HCT116 (cell line): Measurements from ENCODE around the gene LRRN2.

Source experiments
- TCF7L2 ChIP-seq: IDR thresholded peaks from 2 replicates; pipeline ENCODE4 v1.7.0; 2011; ENCODE audit warnings: borderline replicate concordance, inconsistent platforms; ENCODE audit not compliant: insufficient read depth, insufficient read length; ENCODE audit errors: extremely low read depth
- ZNF274 ChIP-seq: fragments of 200-500 bp; sonication (Bioruptor generic); IDR thresholded peaks from 2 replicates; pipeline ENCODE4 v1.6.1; 2014; ENCODE audit warnings: mild to moderate bottlenecking, low read depth, low read length, inconsistent platforms
- TF ChIP-seq, protein P1 (sequence below), 3 experiments: fragments of 200-600 bp in 1 of 3; sonication (generic) in 1 of 3; IDR thresholded peaks in 2 of 3; conservative IDR thresholded peaks in 1 of 3; 2 replicates each; pipeline ENCODE4 v1.5.1; 2012 to 2017; ENCODE audit warnings: low read depth in 2 of 3, low read length in 2 of 3, antibody characterized with exemption in 1 of 3, borderline replicate concordance in 1 of 3, control low read depth in 1 of 3, mild to moderate bottlenecking in 1 of 3, mixed read lengths in 1 of 3, mixed run types in 1 of 3, moderate library complexity in 1 of 3; ENCODE audit not compliant: insufficient read depth in 1 of 3

DNA sequence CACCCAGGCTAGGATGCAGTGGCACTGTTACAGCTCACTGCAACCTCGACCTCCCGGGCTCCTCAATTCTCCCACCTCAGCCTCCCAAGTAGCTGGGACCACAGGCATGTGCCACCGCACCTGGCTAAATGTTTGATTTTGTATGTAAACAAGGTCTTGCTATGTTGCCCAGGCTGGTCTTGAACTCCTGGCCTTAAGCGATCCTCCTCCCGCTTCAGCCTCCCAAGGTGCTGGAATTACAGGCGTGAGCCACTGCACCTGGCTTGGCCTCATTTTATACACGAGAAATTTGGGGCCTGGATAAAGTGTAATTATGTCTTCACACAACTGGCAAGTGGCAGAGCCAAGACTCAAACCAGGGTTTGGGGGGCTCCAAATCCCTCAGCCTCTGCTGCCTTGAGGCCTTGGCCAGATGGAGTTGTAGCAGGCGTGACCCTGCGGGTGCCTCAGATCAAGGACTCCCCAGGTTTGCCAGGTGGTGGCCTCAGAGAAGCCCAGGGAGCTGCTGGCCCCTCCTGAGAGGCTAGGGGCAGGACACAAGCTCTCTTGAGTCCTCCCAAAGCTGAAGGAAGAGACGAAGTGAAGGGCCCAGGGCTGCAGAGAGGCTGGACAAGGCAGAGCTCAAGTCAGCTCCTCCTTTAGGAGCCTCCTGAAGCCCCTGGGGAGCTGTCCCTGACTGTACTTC lies 107.6 kb downstream of the LRRN2 start:
- TF ChIP-seq, protein P1, sequence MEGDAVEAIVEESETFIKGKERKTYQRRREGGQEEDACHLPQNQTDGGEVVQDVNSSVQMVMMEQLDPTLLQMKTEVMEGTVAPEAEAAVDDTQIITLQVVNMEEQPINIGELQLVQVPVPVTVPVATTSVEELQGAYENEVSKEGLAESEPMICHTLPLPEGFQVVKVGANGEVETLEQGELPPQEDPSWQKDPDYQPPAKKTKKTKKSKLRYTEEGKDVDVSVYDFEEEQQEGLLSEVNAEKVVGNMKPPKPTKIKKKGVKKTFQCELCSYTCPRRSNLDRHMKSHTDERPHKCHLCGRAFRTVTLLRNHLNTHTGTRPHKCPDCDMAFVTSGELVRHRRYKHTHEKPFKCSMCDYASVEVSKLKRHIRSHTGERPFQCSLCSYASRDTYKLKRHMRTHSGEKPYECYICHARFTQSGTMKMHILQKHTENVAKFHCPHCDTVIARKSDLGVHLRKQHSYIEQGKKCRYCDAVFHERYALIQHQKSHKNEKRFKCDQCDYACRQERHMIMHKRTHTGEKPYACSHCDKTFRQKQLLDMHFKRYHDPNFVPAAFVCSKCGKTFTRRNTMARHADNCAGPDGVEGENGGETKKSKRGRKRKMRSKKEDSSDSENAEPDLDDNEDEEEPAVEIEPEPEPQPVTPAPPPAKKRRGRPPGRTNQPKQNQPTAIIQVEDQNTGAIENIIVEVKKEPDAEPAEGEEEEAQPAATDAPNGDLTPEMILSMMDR (IDR thresholded peaks at IDR 0.05 in 2 of 3, conservative IDR thresholded peaks at IDR 0.05 in 1 of 3; ENCODE audit: borderline replicate concordance in 1 of 3, insufficient read depth in 1 of 3, low read depth in 2 of 3, low read length in 2 of 3), result no peak
- TF ChIP-seq TCF7L2, result no peak
- TF ChIP-seq ZNF274, result no peak
